H9 (cell line): ENCODE data around the gene EFEMP1. TPM values are rescaled to one million over a fixed set of nuclear protein-coding genes. Genes with fewer than 3 reads are reported as not detected.

ENCODE experiments used
- DNase-seq: peaks from one replicate; pipeline ENCODE4 v3.0.0-alpha.2; 2017
- H2AFZ ChIP-seq: one replicate; pipeline ENCODE4 v1.6.1; 2013; ENCODE audit warnings: mild to moderate bottlenecking, low read length, control low read depth, moderate library complexity
- H2AK5ac ChIP-seq: 2 replicates; pipeline ENCODE4 v1.6.1; 2013; ENCODE audit warnings: low read length, control low read depth, mixed read lengths; ENCODE audit not compliant: insufficient read length
- H2BK120ac ChIP-seq: one replicate; pipeline ENCODE4 v1.6.1; 2013; ENCODE audit warnings: low read depth, mild to moderate bottlenecking, low read length, control low read depth, inconsistent platforms; ENCODE audit not compliant: poor library complexity, severe bottlenecking
- H2BK12ac ChIP-seq: 2 replicates; pipeline ENCODE4 v1.6.1; 2013; ENCODE audit warnings: low read length, control low read depth, mixed read lengths, low read depth; ENCODE audit not compliant: insufficient read length
- H2BK15ac ChIP-seq: 2 replicates; pipeline ENCODE4 v1.6.1; 2013; ENCODE audit warnings: low read depth, low read length, control low read depth
- H2BK20ac ChIP-seq: one replicate; pipeline ENCODE4 v1.6.1; 2013; ENCODE audit warnings: low read depth, mild to moderate bottlenecking, low read length, control low read depth, inconsistent platforms; ENCODE audit not compliant: poor library complexity, severe bottlenecking
- H2BK5ac ChIP-seq: 2 replicates; pipeline ENCODE4 v1.6.1; 2013; ENCODE audit warnings: low read length, control low read depth, mixed read lengths; ENCODE audit not compliant: insufficient read length
- H3K14ac ChIP-seq: 2 replicates; pipeline ENCODE4 v1.6.1; 2013; ENCODE audit warnings: low read length, control low read depth; ENCODE audit not compliant: insufficient read depth
- H3K18ac ChIP-seq: 2 replicates; pipeline ENCODE4 v1.6.1; 2013; ENCODE audit warnings: low read depth, mild to moderate bottlenecking, mixed read lengths, low read length, control low read depth; ENCODE audit not compliant: insufficient read length
- H3K23ac ChIP-seq: 2 replicates; pipeline ENCODE4 v1.6.1; 2013; ENCODE audit warnings: low read length, control low read depth, mixed read lengths, low read depth; ENCODE audit not compliant: insufficient read length
- H3K23me2 ChIP-seq: 2 replicates; pipeline ENCODE4 v1.6.1; 2013; ENCODE audit warnings: low read depth, mild to moderate bottlenecking, mixed read lengths, low read length, control low read depth; ENCODE audit not compliant: insufficient read length, poor library complexity, severe bottlenecking
- H3K27ac ChIP-seq: 2 replicates; pipeline ENCODE4 v1.5.1; 2013; ENCODE audit warnings: low read length, control low read depth, mixed read lengths, low read depth; ENCODE audit not compliant: insufficient read length
- H3K27me3 ChIP-seq: 2 replicates; pipeline ENCODE4 v1.6.1; 2013; ENCODE audit warnings: low read length, control low read depth, inconsistent platforms; ENCODE audit not compliant: insufficient read depth
- H3K4ac ChIP-seq: 2 replicates; pipeline ENCODE4 v1.6.1; 2013; ENCODE audit warnings: low read depth, mild to moderate bottlenecking, control low read depth, inconsistent platforms, low read length, moderate library complexity
- H3K4me1 ChIP-seq: 2 replicates; pipeline ENCODE4 v1.6.1; 2013; ENCODE audit warnings: low read length, control low read depth, inconsistent platforms; ENCODE audit not compliant: insufficient read depth
- H3K4me2 ChIP-seq: 2 replicates; pipeline ENCODE4 v1.6.1; 2013; ENCODE audit warnings: low read length, control low read depth, mixed read lengths; ENCODE audit not compliant: insufficient read length, insufficient read depth
- H3K56ac ChIP-seq: 2 replicates; pipeline ENCODE4 v1.6.1; 2013; ENCODE audit warnings: low read depth, mild to moderate bottlenecking, mixed read lengths, low read length, control low read depth; ENCODE audit not compliant: insufficient read length
- H3K79me1 ChIP-seq: 2 replicates; pipeline ENCODE4 v1.6.1; 2013; ENCODE audit warnings: low read depth, mild to moderate bottlenecking, moderate library complexity, low read length, control low read depth, inconsistent platforms; ENCODE audit not compliant: insufficient read depth, poor library complexity, severe bottlenecking
- H3K79me2 ChIP-seq: 2 replicates; pipeline ENCODE4 v1.6.1; 2013; ENCODE audit warnings: low read length, control low read depth, inconsistent platforms; ENCODE audit not compliant: insufficient read depth
- H3K9ac ChIP-seq: 2 replicates; pipeline ENCODE4 v1.6.1; 2013; ENCODE audit warnings: low read length, control low read depth, mixed read lengths; ENCODE audit not compliant: insufficient read length; ENCODE audit errors: extremely low read depth
- H3K9me3 ChIP-seq: one replicate; pipeline ENCODE4 v1.6.1; 2013; ENCODE audit warnings: low read depth, low read length, inconsistent platforms; ENCODE audit not compliant: control insufficient read depth
- H3T11ph ChIP-seq: one replicate; pipeline ENCODE4 v1.6.1; 2013; ENCODE audit warnings: mild to moderate bottlenecking, low read length, control low read depth, inconsistent platforms
- H4K20me1 ChIP-seq: one replicate; pipeline ENCODE4 v1.6.1; 2013; ENCODE audit not compliant: control insufficient read depth, insufficient read length, insufficient read depth
- H4K5ac ChIP-seq: 2 replicates; pipeline ENCODE4 v1.6.1; 2013; ENCODE audit warnings: low read depth, mild to moderate bottlenecking, mixed read lengths, low read length, control low read depth; ENCODE audit not compliant: insufficient read length
- H4K8ac ChIP-seq: replicated peaks from 2 replicates; pipeline ENCODE4 v1.6.1; 2013; ENCODE audit warnings: low read length, control low read depth, mixed read lengths, low read depth; ENCODE audit not compliant: insufficient read length
- H4K91ac ChIP-seq: 2 replicates; pipeline ENCODE4 v1.6.1; 2013; ENCODE audit warnings: low read depth, mild to moderate bottlenecking, moderate library complexity, mixed read lengths, low read length, control low read depth; ENCODE audit not compliant: insufficient read length
- H3K27ac Mint-ChIP-seq, 3 experiments: 2 replicates in 2 of 3; 3 replicates in 1 of 3; pipeline ENCODE4 v1.8.0; 2020 to 2021; ENCODE audit warnings: mixed read lengths in 3 of 3, mild to moderate bottlenecking in 1 of 3, moderate library complexity in 1 of 3
- H3K27me3 Mint-ChIP-seq: 2 replicates; pipeline ENCODE4 v1.8.0; 2021; ENCODE audit warnings: low read depth, mild to moderate bottlenecking, moderate library complexity, mixed read lengths
- H3K36me3 Mint-ChIP-seq, 3 experiments: 2 replicates in 2 of 3; 3 replicates in 1 of 3; pipeline ENCODE4 v1.8.0; 2020 to 2021; ENCODE audit warnings: low read depth in 3 of 3, mixed read lengths in 3 of 3; ENCODE audit not compliant: insufficient read depth in 1 of 3
- H3K4me1 Mint-ChIP-seq, 2 experiments: 2 replicates each; pipeline ENCODE4 v1.8.0; 2020; ENCODE audit warnings: mixed read lengths in 2 of 2
- H3K4me3 Mint-ChIP-seq, 2 experiments: 2 replicates in 1 of 2; 3 replicates in 1 of 2; pipeline ENCODE4 v1.8.0; 2020 to 2021; ENCODE audit warnings: mild to moderate bottlenecking in 2 of 2, mixed read lengths in 2 of 2, moderate library complexity in 1 of 2
- H3K9me3 Mint-ChIP-seq, 2 experiments: 2 replicates in 1 of 2; 3 replicates in 1 of 2; pipeline ENCODE4 v1.8.0; 2020; ENCODE audit warnings: mild to moderate bottlenecking in 2 of 2, mixed read lengths in 2 of 2, moderate library complexity in 1 of 2
- WGBS: extraction: QIAGEN DNeasy Blood & Tissue Kit; methylation state at CpG from one replicate; pipeline ENCODE4 v1.1.7; 2013; ENCODE audit warnings: missing lambda C conversion rate, low lambda C conversion rate, mixed read lengths; ENCODE audit not compliant: insufficient read length; ENCODE audit errors: extremely low coverage; 5-methylcytosine and 5-hydroxymethylcytosine counted together
- total RNA-seq: library from RNA; stranded (reverse); gene quantifications from 2 replicates; pipeline ENCODE4 v1.2.1, GENCODE V29; 2021
- TF ChIP-seq, protein P1 (sequence below): fragments of 200-600 bp; sonication (generic); conservative IDR thresholded peaks from 3 replicates; pipeline ENCODE4 v1.8.0; 2021; ENCODE audit warnings: antibody characterized with exemption, mild to moderate bottlenecking

The EFEMP1 gene
- total RNA-seq, 1 experiment from 2014 or later = 3.5 TPM

DNA sequence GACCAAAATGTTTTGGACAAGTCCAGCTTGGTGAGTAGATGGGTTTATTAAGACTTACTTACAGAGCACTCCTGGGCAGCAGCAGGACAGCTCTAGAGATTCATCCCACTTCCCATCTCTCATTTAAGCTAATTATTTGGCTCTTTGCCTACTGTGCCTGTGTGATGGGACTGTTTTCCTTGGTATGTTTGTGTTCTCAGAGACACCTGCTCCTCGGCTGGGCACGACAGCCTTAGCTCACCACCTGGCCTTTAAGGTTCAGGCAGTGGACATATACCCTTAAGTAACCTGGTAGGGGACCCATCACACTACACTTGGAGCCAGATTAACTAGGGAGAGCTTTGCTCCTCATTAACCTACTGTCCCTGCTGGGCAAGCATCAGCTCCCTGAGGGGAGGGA, 41.7 kb upstream of the EFEMP1 start:
- no peaks in the 10 kb centered on the region for H3K9me3 Mint-ChIP-seq
- no peak overlapping the region for H2BK15ac ChIP-seq
- no peaks in the 10 kb centered on the region; a peak in 1 of 7 replicates for H3K36me3 Mint-ChIP-seq
- H4K91ac ChIP-seq = no peak overlapping the region
- no peak overlapping the region for H3K23ac ChIP-seq
- H3K23me2 ChIP-seq = no peaks in the 10 kb centered on the region
- H2BK20ac ChIP-seq = no peak overlapping the region
- no peak overlapping the region for H3K56ac ChIP-seq
- no peak overlapping the region for H4K5ac ChIP-seq
- no peaks in the 10 kb centered on the region for H3K4me1 Mint-ChIP-seq
- no peak overlapping the region for H3K27ac Mint-ChIP-seq
- H2BK12ac ChIP-seq = no peak overlapping the region
- no peak overlapping the region for H2BK120ac ChIP-seq
- H3K4ac ChIP-seq = no peak overlapping the region
- no CpG with 5 or more reads among the region's 2 CpGs for WGBS
- TF ChIP-seq, protein P1, sequence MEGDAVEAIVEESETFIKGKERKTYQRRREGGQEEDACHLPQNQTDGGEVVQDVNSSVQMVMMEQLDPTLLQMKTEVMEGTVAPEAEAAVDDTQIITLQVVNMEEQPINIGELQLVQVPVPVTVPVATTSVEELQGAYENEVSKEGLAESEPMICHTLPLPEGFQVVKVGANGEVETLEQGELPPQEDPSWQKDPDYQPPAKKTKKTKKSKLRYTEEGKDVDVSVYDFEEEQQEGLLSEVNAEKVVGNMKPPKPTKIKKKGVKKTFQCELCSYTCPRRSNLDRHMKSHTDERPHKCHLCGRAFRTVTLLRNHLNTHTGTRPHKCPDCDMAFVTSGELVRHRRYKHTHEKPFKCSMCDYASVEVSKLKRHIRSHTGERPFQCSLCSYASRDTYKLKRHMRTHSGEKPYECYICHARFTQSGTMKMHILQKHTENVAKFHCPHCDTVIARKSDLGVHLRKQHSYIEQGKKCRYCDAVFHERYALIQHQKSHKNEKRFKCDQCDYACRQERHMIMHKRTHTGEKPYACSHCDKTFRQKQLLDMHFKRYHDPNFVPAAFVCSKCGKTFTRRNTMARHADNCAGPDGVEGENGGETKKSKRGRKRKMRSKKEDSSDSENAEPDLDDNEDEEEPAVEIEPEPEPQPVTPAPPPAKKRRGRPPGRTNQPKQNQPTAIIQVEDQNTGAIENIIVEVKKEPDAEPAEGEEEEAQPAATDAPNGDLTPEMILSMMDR = no peak
- no peak overlapping the region for H3K9ac ChIP-seq
- H3K27ac ChIP-seq = no peak overlapping the region
- no peak overlapping the region for H3K14ac ChIP-seq
- H3K4me3 Mint-ChIP-seq = no peak overlapping the region
- no peak overlapping the region for H2AK5ac ChIP-seq
- H4K8ac ChIP-seq = no peak overlapping the region
- H3K9me3 ChIP-seq = no peaks in the 10 kb centered on the region
- H3K18ac ChIP-seq = no peak overlapping the region
- H2BK5ac ChIP-seq = no peak overlapping the region
- H3K79me1 ChIP-seq = no peaks in the 10 kb centered on the region
- no peak for DNase-seq
- H2AFZ ChIP-seq = no peak overlapping the region
- H3K4me2 ChIP-seq = no peak overlapping the region
- H4K20me1 ChIP-seq = no peaks in the 10 kb centered on the region
- H3K27me3 ChIP-seq = no peaks in the 10 kb centered on the region
- H3K4me1 ChIP-seq = no peaks in the 10 kb centered on the region
- peaks cover 7% of the 10 kb centered on the region for H3K27me3 Mint-ChIP-seq
- H3T11ph ChIP-seq = no peak overlapping the region
- no peaks in the 10 kb centered on the region for H3K79me2 ChIP-seq
